Stimulated activated naive CD4-positive, alpha-beta T cell treated with Interleukin-2 at 50 U/mL for 16 hours (primary cell): ENCODE data around the gene VAMP3.
A peak's percentile ranks its signal among the peaks of the same experiment; 100 is the strongest.

Experiments used
- DNase-seq: peaks from one replicate; lab custom pipeline; 2025; lab: John Stamatoyannopoulos, UW

The VAMP3 gene, protein sequence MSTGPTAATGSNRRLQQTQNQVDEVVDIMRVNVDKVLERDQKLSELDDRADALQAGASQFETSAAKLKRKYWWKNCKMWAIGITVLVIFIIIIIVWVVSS

DNA sequence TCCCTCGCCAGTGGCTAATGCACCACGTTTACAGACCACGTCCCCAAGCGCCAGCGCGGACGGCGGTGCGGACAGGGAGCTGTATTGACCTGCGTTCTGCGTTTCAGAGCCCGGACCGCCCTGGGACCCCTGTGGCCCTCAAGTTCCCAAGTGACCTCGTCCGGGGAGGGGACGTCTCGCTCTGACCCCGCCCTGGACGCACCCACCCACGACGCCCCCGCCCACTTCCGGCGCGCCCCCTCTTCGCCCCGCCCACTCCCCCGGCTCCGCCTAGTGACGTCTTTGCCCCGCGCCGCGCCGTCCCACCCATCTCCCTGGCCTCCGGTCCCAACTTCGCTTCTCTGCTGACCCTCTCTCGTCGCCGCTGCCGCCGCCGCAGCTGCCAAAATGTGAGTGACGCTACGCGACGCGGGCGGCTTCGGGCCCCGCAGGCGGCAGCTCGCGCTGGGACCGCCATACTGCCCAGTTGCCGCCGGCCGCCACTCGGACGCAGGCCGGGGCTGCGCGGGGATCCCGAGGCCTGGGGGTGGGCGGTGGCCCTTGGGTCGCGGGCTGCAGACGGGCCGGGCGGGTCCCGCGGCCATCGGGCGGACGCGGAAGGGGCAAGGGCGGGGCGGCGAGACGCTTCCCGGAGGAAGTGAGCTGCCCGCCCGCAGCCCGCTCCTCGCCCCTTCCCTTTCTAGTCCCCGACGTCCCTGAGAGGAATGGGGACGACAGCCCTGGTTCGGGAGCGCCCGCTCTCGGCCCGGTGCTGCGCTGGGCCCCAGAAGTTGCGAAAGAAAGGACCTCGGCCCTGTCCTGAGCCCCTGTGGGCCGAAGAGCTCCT, at the start of gene VAMP3:
VAMP3 (plus strand) TSS at position 300 of the 826 bp plus-strand sequence; CDS start at position 388, 88 bp downstream.
- peak; percentile 82 for DNase-seq

DNA sequence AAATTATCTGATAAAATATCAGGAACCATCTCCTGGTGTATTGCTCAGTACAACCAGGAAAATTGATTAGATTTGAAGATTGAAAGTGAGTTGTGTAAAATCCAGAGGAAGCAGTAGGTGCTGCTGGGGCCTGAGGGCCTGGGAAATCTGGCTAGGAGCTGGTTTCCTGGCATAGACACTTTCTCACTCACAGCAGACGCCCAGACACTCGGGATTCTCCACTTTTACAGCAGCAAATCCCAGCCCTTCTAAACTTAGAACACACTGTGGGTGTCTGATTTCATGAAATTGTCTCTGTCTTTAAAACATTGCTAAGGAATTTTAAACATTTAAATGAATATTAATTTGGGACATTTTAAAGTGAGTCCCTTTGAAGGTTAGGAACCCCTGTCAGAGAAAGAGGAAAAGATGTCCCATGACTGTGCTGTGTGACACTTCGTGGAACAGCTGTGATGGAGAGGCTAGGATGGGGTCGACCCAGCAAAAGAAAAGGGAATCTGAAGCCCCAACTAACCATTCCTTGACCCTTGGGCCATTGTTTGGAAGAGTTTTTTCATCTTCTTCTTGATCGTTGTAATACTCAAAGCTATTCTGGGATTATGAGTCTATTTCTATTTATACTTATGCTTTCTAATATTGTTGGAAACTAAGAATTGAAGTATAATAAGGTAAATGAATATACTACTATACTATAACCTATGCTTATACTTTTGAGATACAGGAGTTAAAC, 49.0 kb upstream of the VAMP3 start:
- no peak for DNase-seq

DNA sequence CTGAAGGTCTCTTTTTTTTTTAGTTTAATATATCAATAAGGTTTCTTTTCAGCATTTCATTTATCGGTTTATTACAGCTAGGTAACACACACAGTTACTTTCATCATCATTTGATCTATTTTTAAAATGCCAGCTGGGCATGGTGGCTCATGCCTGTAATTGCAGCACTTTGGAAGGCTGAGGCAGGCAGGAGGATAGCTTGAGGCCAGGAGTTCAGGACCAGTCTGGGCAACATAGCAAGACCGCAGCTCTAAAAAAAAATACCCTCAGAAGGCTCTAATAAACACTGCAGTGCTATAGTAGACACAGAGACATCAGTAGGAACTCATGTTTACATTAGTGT, 48.5 kb upstream of the VAMP3 start:
- no peak for DNase-seq

DNA sequence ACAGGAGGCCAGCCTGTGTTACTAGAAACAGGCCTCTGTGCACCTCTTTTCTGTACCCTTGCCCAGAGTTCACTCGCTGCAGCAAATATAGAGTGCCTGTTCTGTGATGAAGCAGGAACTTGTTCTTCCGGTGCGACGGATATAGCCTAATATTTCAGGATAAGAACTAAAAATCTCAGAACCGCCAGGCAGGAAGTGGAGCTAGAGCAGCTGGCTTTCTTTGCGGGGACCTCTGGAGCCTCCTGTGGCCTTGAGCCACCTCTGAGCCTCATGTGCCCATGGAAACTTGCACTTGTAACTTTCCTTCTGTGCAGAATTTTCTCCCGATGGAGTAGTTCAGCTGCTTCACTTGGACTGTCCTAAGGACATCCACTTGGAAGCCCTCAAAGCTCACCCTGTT, 44.5 kb upstream of the VAMP3 start:
- DNase-seq: no peak

DNA sequence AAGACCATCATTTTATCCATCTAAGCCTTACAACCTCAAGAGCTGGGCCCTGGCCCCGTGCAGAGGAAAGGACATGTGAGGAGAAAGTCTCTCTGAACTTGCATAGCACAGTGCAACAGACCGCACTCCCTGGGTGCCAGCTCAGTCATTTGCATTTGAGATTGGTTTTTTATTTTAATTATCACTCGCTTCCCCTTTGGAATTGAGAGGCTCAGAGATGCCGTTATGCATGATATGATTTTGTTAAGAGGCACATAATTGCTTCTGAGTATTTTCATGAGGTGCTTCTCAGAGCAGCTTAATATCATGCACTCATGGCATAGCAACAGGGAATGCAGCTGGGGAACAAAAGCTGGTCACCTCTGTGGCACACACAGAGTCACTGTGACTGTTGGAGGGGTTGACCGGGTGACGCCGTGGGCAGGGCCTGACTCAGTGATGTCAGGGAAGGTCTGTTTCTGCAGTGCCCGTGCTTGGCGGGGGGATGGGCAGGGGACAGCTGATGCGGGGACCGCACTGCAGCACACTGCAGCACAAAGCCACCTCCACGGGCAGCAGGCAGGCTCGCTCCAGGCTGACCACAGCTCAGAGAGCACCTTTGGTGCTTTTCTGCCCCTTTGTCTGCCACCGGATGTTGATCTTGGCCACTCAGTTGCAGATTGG, 43.2 kb upstream of the VAMP3 start:
- no peak for DNase-seq

DNA sequence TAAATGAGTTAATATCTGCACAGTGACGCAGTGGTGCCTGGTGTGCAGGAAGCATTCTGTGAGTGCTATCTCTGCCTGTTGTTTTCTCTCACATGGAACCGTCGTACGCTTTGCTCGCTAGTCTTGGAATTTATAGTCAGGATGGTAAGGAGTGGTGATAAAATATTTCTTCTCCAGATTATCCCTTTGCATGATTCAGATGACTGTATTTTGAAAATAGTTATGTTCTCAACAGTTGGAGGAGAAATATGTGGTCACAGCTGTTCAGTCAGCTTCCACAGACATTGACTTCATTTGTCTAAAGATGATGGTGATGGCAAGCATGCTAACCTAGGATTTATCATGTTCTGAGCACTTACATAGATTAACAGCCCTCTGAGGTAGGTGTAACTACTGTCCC, 41.3 kb upstream of the VAMP3 start:
- DNase-seq: no peak

DNA sequence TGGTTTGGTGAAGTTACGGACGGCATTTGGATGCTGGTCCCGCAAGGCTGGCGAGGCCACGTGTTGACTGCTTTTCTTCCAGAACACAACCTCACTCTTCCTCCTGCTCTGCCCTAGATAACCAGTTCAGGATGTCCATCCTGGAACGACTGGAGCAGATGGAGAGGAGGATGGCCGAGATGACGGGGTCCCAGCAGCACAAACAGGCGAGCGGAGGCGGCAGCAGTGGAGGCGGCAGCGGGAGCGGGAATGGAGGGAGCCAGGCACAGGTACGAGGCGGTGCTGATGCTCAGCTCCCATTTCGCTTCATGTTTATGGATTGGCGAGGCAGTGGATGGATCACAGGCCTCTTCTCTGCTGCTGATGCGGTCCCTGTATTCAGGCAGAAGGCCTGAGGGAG, 38.8 kb upstream of the VAMP3 start:
- DNase-seq: no peak

DNA sequence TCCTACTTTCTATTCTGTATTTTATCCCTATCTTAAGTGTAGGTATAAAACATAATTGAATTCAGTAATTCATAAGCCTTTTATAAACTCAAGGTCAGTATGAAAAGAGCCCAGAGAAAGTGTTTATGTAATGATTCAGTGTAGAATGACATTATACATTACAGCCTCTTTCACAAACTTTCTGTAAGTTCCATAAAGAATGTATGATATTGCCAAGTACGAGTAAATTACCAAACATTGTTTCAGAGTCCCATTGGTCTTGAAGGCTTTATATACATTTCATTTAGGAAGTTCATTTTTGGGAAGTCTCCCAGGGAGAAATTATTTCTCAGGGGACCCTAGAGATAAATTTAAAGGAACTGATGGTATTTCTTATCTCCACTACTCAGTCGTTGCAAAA, 37.8 kb upstream of the VAMP3 start:
- DNase-seq: no peak

DNA sequence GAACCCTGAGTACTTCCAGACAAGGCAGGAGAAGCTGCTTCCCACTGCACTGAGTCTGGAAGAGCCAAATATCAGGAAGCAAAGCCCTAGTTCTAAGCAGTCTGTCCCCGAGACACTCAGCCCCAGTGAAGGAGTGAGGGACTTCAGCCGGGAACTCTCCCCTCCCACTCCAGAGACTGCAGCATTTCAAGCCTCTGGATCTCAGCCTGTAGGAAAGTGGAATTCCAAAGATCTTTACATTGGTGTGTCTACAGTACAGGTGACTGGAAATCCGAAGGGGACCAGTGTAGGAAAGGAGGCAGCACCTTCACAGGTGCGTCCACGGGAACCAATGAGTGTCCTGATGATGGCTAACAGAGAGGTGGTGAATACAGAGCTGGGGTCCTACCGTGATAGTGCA, 33.1 kb upstream of the VAMP3 start:
- DNase-seq: no peak

DNA sequence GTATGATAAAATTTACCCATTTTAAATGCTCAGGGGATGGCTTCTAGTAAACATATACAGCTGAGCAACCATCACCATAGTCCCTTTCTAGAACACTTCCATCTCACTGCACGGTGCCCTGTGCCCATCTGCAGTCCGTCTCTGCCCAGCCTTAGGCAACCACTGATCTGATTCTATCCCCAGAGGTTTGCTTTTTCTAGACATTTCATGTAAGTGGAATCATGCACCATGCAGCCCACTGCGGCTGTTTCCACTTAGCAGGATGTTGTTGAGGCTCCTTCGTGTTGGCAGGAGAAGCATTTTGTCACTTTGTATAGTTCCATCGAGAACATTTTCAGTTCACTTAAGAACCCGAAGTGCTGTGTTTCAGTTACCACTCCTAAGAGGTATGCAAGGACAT, 27.8 kb upstream of the VAMP3 start:
- no peak for DNase-seq

DNA sequence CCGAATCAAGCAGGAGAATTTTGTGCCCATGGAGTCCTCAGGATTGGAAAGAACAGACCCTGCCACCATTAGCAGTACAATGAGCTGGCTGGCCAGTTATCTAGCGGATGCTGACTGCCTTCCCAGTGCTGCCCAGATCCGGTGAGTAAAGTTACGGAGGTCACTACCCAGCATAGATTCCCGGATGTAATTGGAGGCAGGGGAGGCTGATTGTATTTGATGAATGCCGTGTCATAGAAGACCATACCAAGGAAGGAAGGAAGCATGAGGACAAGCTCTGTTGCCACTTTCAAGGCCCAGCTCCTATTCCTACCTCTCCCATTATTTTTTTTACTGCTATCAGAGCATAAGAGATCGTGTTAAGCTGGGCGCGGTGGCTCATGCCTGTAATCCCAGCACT, 26.2 kb upstream of the VAMP3 start:
- DNase-seq: no peak

DNA sequence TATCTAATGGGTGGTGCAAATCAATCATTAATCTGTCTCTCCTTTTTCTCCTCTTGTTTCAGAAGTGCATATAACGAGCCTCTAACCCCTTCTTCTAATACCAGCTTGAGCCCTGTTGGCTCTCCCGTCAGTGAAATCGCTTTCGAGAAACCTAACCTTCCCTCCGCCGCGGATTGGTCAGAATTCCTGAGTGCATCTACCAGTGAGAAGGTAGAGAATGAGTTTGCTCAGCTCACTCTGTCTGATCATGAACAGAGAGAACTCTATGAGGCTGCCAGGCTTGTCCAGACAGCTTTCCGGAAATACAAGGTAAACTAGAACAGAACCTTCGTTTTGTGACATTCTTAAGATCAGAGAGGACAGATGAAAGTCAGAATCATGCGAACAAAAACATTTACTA, 25.3 kb upstream of the VAMP3 start:
- no peak for DNase-seq

DNA sequence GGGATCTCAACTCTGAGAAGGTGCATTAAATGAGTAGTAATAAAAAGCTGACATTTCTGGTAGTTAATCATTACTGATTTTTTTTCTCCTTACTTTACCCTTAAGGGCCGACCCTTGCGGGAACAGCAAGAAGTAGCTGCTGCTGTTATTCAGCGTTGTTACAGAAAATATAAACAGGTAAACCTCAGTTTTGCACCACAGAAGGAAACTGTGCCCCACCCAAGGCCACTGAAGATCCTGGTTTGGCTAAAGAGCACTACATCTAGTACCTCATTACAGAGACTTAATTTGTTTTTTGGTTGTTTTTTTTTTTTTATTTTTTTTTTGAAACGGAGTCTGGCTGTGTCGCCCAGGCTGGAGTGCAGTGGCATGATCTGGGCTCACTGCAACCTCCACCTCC, 23.5 kb upstream of the VAMP3 start:
- DNase-seq: no peak

DNA sequence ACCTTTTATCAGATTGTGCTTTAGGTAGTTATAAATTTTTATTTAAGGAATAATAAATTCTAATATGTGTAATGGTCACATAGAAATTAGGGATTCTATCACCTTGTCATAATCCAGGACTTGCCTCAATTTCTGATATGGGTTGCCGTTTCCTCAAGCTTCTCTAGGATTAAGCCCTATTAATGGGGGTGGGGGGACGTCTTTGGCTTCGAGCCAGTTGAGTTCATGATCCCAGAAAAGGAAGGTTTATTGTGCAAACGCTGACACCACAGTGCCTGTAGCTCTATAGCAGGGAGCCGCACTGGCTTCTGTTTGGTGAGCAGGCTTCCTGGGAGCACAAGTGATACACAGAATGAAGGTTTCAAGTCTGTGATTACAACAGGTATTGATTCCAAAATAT, 22.0 kb upstream of the VAMP3 start:
- DNase-seq: no peak

DNA sequence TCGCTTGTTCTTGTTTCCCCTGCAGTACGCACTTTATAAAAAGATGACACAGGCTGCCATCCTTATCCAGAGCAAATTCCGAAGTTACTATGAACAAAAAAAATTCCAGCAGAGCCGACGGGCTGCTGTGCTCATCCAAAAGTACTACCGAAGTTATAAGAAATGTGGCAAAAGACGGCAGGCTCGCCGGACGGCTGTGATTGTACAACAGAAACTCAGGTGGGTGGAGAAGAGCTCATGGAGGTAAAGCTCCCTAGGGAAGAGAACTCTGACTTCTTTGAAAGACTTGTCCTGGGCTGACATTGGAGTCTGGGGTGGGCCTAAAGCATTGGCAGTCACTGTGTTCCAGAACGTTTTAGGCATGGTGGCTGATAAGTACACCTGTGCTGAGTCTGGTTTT, 19.9 kb upstream of the VAMP3 start:
- no peak for DNase-seq

DNA sequence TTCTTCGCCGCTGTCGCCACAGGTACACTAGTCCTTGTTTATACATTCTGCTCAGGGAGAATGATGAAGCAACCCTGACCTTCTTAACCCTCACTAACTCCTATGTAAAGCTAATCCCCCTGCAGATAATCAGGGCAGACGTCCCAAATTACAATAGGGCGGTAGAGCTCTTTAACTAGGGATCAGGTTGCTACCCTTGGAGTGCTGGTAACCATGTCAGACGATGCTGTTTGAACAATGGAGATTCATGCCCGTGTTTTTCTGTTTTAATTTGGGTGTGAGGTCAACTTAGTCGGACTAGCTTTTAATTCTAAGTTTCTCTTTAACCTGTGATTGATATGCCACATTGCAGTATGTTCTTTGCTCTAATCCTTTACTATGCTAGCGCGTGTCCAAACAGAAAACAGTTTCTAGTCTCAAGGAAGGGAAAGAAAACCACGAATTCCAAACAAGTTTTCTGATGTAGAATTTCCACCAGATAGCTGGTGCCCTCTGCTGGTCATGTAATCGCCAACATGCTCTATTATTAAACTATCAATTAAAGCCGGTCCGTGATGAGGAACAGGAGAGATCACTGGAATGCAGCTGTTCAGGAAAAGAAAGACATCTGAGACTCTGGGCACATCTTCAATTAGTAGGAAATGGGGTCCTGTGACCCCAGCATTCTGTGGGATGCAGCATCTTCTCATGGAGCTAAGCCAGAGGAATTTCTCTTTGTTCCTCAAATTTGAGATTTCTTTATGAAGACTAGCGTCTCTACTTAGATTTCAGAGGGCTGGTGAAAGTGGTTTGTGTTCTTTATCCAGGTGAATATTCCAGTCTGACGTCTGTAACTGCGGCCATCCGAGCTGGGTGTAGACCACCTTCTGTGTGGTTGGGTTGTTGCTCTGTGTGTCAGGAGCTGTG, 18.3 kb upstream of the VAMP3 start:
- DNase-seq: peak; percentile 27

DNA sequence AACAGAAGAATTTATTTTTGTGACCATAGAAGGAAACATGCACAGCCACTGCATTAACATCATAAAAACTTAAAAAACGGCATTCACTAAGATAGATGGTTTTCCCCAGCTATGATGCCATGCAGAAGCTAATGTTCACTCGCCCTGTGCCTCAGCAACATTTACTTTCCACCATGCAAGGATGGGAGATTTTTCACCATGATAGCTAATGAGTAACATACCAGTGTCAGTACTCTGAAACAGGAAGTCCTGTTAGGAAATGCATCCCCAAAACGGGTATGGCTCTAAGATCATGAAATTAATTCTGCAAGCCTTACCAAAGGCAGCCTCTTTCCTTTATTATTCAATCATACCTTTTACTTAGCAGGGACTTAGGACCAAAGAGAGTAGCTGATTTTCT, 17.5 kb upstream of the VAMP3 start:
- no peak for DNase-seq

DNA sequence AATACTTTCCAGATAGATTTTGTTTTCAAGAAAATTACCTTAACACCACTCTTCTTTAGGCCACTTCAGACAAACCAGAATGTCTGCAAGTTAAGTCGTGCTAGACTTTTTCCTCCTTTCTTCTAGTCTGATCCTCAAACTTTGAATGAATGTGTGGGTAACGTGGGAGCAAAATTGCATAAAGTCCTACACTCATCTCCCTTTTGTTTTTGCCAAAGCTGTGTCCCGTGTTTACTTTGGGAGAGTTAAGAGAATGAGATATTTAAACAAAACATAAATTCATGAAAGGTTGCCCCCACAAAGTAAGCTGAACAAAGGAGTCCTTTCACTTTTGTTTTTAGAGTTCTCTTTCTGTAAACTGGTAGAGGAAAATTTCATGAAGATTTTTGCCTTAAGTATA, 16.9 kb upstream of the VAMP3 start:
- DNase-seq: no peak

DNA sequence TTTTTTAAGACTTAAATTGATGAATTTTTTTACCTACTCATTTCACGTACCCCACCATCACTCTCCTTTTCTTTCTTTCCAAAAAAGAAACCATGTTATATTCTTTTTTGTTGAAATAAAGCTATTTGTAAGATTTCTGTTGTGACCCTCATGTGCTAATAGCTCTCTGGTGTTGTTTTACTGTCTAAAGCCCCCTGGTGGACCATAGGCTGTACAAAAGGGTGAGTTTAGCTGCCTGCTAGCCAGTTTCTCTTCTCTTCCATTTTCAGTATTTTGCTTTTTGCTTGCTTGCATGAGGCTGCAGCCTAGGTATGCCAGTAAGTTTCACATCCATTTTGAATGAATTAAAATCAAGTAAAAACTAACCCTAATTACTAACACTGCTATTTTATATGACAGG, 15.6 kb upstream of the VAMP3 start:
- DNase-seq: no peak

DNA sequence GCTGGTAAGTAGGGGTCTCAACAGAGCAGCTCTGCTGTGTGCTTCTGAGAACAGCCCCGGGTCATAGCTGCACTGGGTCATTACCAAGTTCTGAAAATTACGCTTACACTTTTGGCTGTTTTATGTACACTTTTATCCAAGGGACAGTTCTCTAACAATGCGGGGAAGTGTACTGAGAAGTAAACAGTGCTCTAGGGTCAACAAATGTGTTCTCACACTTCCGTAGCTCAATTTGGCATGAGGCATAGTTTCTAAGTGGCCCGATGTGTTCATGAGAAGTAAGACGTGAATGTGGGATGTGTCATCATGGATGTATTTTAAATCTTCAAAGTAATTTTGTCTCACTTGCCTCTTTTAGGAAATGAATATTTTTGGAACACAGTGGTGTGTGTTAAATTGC, 10.9 kb upstream of the VAMP3 start:
- no peak for DNase-seq

DNA sequence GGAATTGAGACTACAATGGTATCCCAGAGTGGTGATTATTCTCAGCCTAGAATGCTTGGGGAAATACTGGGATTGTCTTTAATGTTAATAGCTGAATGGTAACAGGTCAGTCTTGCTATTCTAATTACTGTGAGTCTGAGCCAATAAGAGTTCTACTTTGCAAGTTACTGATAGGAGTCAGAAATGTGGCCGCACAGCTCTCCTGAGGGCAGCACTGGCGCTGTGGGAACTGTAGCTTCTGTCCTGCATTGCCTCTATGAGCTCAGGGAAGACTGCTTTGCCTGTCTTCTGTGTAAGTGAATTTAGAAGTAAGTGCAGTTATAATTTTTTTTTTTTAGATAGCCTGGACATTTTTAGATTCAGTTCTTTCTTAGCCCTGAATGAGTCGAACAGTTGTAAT, 10.0 kb upstream of the VAMP3 start:
- no peak for DNase-seq

DNA sequence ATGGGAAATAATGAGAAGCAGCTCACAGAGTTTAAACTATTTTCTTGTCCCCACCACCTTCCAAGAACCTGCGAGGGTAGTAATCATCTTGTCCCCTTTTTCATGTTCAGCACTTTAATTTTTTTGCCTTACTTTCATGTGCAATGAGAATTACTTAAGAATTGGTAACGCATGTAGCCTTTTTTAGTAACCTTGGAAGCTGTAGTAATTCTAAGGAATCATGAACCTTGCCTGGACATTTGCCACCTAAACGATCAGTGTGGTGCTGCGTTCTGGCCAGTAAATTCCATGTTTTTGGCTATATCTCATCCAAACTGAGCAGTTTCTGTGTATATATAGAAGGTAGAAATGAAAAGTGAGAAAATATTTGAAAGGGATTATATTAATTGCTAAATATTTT, 3.9 kb upstream of the VAMP3 start:
- no peak for DNase-seq
